ENCODE measurements around the gene AP4S1. TPM values are rescaled to one million over a fixed set of nuclear protein-coding genes. Genes with fewer than 3 reads are reported as not detected.
A peak's percentile ranks its signal among the peaks of the same experiment; 100 is the strongest.

AP4S1 gene
- total RNA-seq, 4 donors from 2014 or later = 2.9 to 12.8 (median 9.2) TPM

- Histone ChIP-seq H3K27ac (no peak overlapping the region), H3K4me3 (no peak overlapping the region), H3K36me3 (peaks cover 2 to 51% of the 10 kb centered on the region in 2 donors), H3K9me3 (no peaks in the 10 kb centered on the region), H3K27me3 (no peaks in the 10 kb centered on the region), H3K4me1 (peaks cover 1 to 8% of the 10 kb centered on the region in 2 donors)
- no peak for DNase-seq
- no peak for ATAC-seq
- TF ChIP-seq POLR2A (IDR thresholded peaks at IDR 0.05) (no peak), CTCF (IDR thresholded peaks at IDR 0.05 in 4 of 5, conservative IDR thresholded peaks at IDR 0.05 in 1 of 5) (no peak)
- in situ Hi-C loops (cut with MboI; ENCODE audit: low sequenced_read_pairs in 4 of 4) (no loop called here), intact Hi-C loops (cut with DNase I; ENCODE audit: low total_unique reads) (loop anchor here (10.0 kb wide), 2 partner anchors 258 to 1408 kb away; no protein-coding TSS in a partner anchor)
Observed at GRCh38 chr14:31097081-31097480, 71.6 kb downstream of the AP4S1 start.

GRCh38 chr14:31106768-31107167, 81.3 kb downstream of the AP4S1 start:
- Histone ChIP-seq H3K9me3 (no peaks in the 10 kb centered on the region), H3K36me3 (peaks cover 2 to 98% of the 10 kb centered on the region in 2 donors), H3K27ac (peak overlapping the region; percentile 5 to 43 (median 24)), H3K4me3 (no peak overlapping the region), H3K27me3 (no peaks in the 10 kb centered on the region), H3K4me1 (no peaks in the 10 kb centered on the region)
- TF ChIP-seq POLR2A (IDR thresholded peaks at IDR 0.05) (no peak), CTCF (IDR thresholded peaks at IDR 0.05 in 4 of 5, conservative IDR thresholded peaks at IDR 0.05 in 1 of 5) (no peak)
- peak in 1 of 2 donors; percentile 23 for ATAC-seq
- in situ Hi-C loops (cut with MboI; ENCODE audit: low sequenced_read_pairs in 4 of 4) (no loop called here), intact Hi-C loops (cut with DNase I; ENCODE audit: low total_unique reads) (loop anchor here (5.0 kb wide), 1 partner anchor 36 kb away; no protein-coding TSS in a partner anchor)
- DNase-seq = no peak

- in situ Hi-C loops (cut with MboI; ENCODE audit: low sequenced_read_pairs in 4 of 4) = no loop called here
- peaks cover 0 to 98% of the 10 kb centered on the region in 2 donors for H3K36me3 ChIP-seq
- no peak for ATAC-seq
Observed at GRCh38 chr14:31109257-31109656, 83.8 kb downstream of the AP4S1 start.

GRCh38 chr14:31110872-31111271, 85.4 kb downstream of the AP4S1 start:
- DNase-seq (no peak), ATAC-seq (no peak)
- Histone ChIP-seq H3K36me3 (peaks cover 0 to 98% of the 10 kb centered on the region in 2 donors), H3K27me3 (no peaks in the 10 kb centered on the region), H3K9me3 (no peaks in the 10 kb centered on the region), H3K27ac (no peak overlapping the region), H3K4me3 (no peak overlapping the region), H3K4me1 (no peaks in the 10 kb centered on the region)
- no peak for TF ChIP-seq CTCF (IDR thresholded peaks at IDR 0.05 in 4 of 5, conservative IDR thresholded peaks at IDR 0.05 in 1 of 5)
- TF ChIP-seq POLR2A (IDR thresholded peaks at IDR 0.05) = no peak
- intact Hi-C loops (cut with DNase I; ENCODE audit: low total_unique reads) = no loop called here
- in situ Hi-C loops (cut with MboI; ENCODE audit: low sequenced_read_pairs in 4 of 4) = no loop called here

More at GRCh38 chr14:31109257-31109656, 83.8 kb downstream of the AP4S1 start:
- no peaks in the 10 kb centered on the region for H3K4me1 ChIP-seq
- TF ChIP-seq CTCF (IDR thresholded peaks at IDR 0.05 in 4 of 5, conservative IDR thresholded peaks at IDR 0.05 in 1 of 5) = no peak
- no peak for TF ChIP-seq POLR2A (IDR thresholded peaks at IDR 0.05)
- intact Hi-C loops (cut with DNase I; ENCODE audit: low total_unique reads) = loop anchor here (5.0 kb wide), 1 partner anchor 33 kb away; no protein-coding TSS in a partner anchor
- no peaks in the 10 kb centered on the region for H3K27me3 ChIP-seq
- no peak overlapping the region for H3K27ac ChIP-seq
- H3K4me3 ChIP-seq = no peak overlapping the region
- DNase-seq = no peak
- no peaks in the 10 kb centered on the region for H3K9me3 ChIP-seq

GRCh38 chr14:31113794-31114193, 88.3 kb downstream of the AP4S1 start:
- Histone ChIP-seq H3K9me3 (no peaks in the 10 kb centered on the region), H3K4me3 (no peak overlapping the region), H3K27ac (no peak overlapping the region), H3K27me3 (no peaks in the 10 kb centered on the region), H3K36me3 (peaks cover 0 to 100% of the 10 kb centered on the region in 2 donors), H3K4me1 (no peaks in the 10 kb centered on the region)
- TF ChIP-seq POLR2A (IDR thresholded peaks at IDR 0.05) (no peak), CTCF (IDR thresholded peaks at IDR 0.05 in 4 of 5, conservative IDR thresholded peaks at IDR 0.05 in 1 of 5) (no peak)
- DNase-seq (no peak), ATAC-seq (no peak)
- intact Hi-C loops (cut with DNase I; ENCODE audit: low total_unique reads) (no loop called here), in situ Hi-C loops (cut with MboI; ENCODE audit: low sequenced_read_pairs in 4 of 4) (no loop called here)
